Naive thymus-derived CD4-positive, alpha-beta T cell (primary cell): ENCODE measurements around the gene VSTM1. TPM values are rescaled to one million over a fixed set of nuclear protein-coding genes. Genes with fewer than 3 reads are reported as not detected.

Source experiments
- ATAC-seq: fragments of 150-1000 bp; cut with Tn5 transposase; 2 replicates; pipeline ENCODE4 v1.10.0; 2021; ENCODE audit warnings: mild to moderate bottlenecking, moderate library complexity
- CTCF ChIA-PET: fragments of 350-600 bp; sonication (Branson Sonifier 250); formaldehyde crosslinking; loops from one replicate; lab custom pipeline; 2021; ENCODE audit warnings: antibody characterized with exemption; lab: Charles Lee
- POLR2A ChIA-PET: fragments of 350-600 bp; sonication (Branson Sonifier 250); formaldehyde crosslinking; loops from one replicate; lab custom pipeline; 2021; ENCODE audit warnings: antibody characterized with exemption, inconsistent platforms; lab: Charles Lee
- DNase-seq, 9 donors: peaks; one replicate each; pipeline versions ENCODE4 v3.0.0 to v3.0.0-alpha.2; 2020 to 2022; ENCODE audit warnings: mixed read lengths in 1 of 9
- H3K27ac ChIP-seq: one replicate; pipeline ENCODE4 v1.7.0; 2013; ENCODE audit warnings: mild to moderate bottlenecking, low read depth, low read length, moderate library complexity
- H3K27me3 ChIP-seq, 2 donors: one replicate each; pipeline ENCODE4 v1.7.0; 2013; ENCODE audit warnings: low read length in 2 of 2, mild to moderate bottlenecking in 2 of 2, moderate library complexity in 2 of 2; ENCODE audit not compliant: control insufficient read depth in 2 of 2, insufficient read depth in 2 of 2
- H3K36me3 ChIP-seq, 3 experiments: 1 replicate in 2 of 3; 2 replicates in 1 of 3; pipeline ENCODE4 v1.7.0; 2013; ENCODE audit warnings: low read length in 3 of 3, mild to moderate bottlenecking in 3 of 3, moderate library complexity in 1 of 3; ENCODE audit not compliant: insufficient read depth in 3 of 3, control insufficient read depth in 2 of 3
- H3K4me1 ChIP-seq, 2 donors: one replicate each; pipeline ENCODE4 v1.7.0; 2013; ENCODE audit warnings: low read length in 2 of 2, mild to moderate bottlenecking in 2 of 2, moderate library complexity in 1 of 2; ENCODE audit not compliant: control insufficient read depth in 2 of 2, insufficient read depth in 2 of 2
- H3K4me3 ChIP-seq: 2 replicates; pipeline ENCODE4 v1.7.0; 2013; ENCODE audit warnings: mild to moderate bottlenecking, low read length
- H3K9me3 ChIP-seq, 3 experiments: 1 replicate in 2 of 3; 2 replicates in 1 of 3; pipeline ENCODE4 v1.7.0; 2013; ENCODE audit warnings: low read length in 3 of 3; ENCODE audit not compliant: control insufficient read depth in 2 of 3
- H3K27ac Mint-ChIP-seq, 9 donors: one replicate each; pipeline ENCODE4 v1.8.0; 2020 to 2022; ENCODE audit warnings: mixed read lengths in 9 of 9, mild to moderate bottlenecking in 8 of 9, moderate library complexity in 5 of 9, inconsistent platforms in 2 of 9
- H3K27me3 Mint-ChIP-seq, 5 donors: one replicate each; pipeline ENCODE4 v1.8.0; 2021 to 2022; ENCODE audit warnings: mixed read lengths in 5 of 5, mild to moderate bottlenecking in 1 of 5
- H3K36me3 Mint-ChIP-seq, 5 donors: one replicate each; pipeline ENCODE4 v1.8.0; 2020 to 2022; ENCODE audit warnings: mixed read lengths in 5 of 5, mild to moderate bottlenecking in 3 of 5, inconsistent platforms in 1 of 5
- H3K4me1 Mint-ChIP-seq, 7 donors: one replicate each; pipeline ENCODE4 v1.8.0; 2020 to 2022; ENCODE audit warnings: mixed read lengths in 7 of 7, mild to moderate bottlenecking in 3 of 7, inconsistent platforms in 1 of 7
- H3K4me3 Mint-ChIP-seq, 10 donors: one replicate each; pipeline ENCODE4 v1.8.0; 2020 to 2022; ENCODE audit warnings: mild to moderate bottlenecking in 10 of 10, mixed read lengths in 10 of 10, moderate library complexity in 6 of 10, inconsistent platforms in 2 of 10
- H3K9me3 Mint-ChIP-seq, 11 donors: one replicate each; pipeline ENCODE4 v1.8.0; 2020 to 2022; ENCODE audit warnings: mixed read lengths in 11 of 11, mild to moderate bottlenecking in 4 of 11, inconsistent platforms in 1 of 11, moderate library complexity in 1 of 11
- intact Hi-C, 2 donors: fragments of 100-400 bp; cut with micrococcal nuclease; formaldehyde crosslinking; loops; one replicate each; pipeline ENCODE4 v1.15.1; 2023
- polyA plus RNA-seq, 2 donors: library from polyadenylated mRNA; unstranded; fragments of 300-500 nt; fragmentation: Illumina TruSeq; gene quantifications; one replicate each; pipeline ENCODE4 v1.2.3, GENCODE V29; 2021
- total RNA-seq, 6 experiments: library from RNA in 5 of 6; stranded (reverse) in 5 of 6; gene quantifications; 1 replicate in 5 of 6; 2 replicates in 1 of 6; pipeline ENCODE4 v1.2.3 and lab custom pipeline; 2021 to 2026

The VSTM1 gene
- total and polyA plus RNA-seq, 7 experiments from 2014 or later: 1.7 to 2.1 TPM; not detected in 5

DNA sequence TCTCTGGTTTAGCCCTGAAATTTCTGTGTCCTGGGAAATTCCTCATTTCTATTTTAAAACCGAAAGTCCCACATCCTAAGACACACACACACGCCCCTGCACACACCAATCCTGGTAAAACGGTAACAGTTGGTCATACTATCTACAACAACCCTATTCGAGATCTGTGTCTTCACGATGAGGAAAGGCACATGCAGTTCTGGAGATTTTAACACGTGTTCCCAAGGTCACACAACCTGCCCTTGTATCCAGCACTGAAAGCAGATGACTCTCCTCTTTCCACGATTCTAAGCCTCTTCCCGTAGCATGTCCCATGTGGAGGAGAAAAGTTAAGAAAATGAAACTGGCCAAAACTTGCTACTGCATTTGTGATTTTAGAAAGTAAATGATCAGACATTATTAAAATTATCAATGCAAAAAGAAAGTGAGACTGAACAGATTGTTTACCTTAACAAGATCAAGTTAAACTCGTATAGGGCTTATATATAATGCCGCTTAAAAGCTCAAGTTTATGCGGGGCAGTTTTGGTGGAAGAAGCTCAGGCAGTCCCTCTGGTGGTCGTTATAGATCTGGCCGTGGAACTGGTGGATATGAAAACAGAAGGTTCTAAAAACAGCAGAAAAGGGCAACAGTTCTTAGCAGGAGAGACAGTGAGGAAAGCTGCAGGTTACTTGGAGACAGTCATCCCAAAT is 32.7 kb downstream of the VSTM1 start:
- ChIA-PET CTCF (interaction anchor here (2.4 kb wide), 1 partner anchor 238 kb away, joined by 10 read pairs; no protein-coding TSS in a partner anchor), POLR2A (no interaction called here)
- peaks cover 0 to 8% (median 0%) of the 10 kb centered on the region in 7 donors for H3K4me1 Mint-ChIP-seq
- H3K36me3 Mint-ChIP-seq: no peaks in the 10 kb centered on the region
- no peaks in the 10 kb centered on the region for H3K4me1 ChIP-seq
- DNase-seq (no peak), ATAC-seq (no peak)
- H3K27me3 ChIP-seq: no peaks in the 10 kb centered on the region
- H3K9me3 ChIP-seq: no peaks in the 10 kb centered on the region
- H3K27me3 Mint-ChIP-seq: peaks cover 6 to 38% (median 30%) of the 10 kb centered on the region in 5 donors
- no peak overlapping the region for H3K27ac Mint-ChIP-seq
- no peak overlapping the region for H3K4me3 ChIP-seq
- H3K9me3 Mint-ChIP-seq: no peaks in the 10 kb centered on the region
- H3K27ac ChIP-seq: no peak overlapping the region
- intact Hi-C loops: loop anchor here in 1 of 2 donors (1.0 to 5.0 kb wide), 3 partner anchors 238 to 834 kb away; no protein-coding TSS in a partner anchor
- H3K36me3 ChIP-seq: no peaks in the 10 kb centered on the region
- H3K4me3 Mint-ChIP-seq: no peak overlapping the region

DNA sequence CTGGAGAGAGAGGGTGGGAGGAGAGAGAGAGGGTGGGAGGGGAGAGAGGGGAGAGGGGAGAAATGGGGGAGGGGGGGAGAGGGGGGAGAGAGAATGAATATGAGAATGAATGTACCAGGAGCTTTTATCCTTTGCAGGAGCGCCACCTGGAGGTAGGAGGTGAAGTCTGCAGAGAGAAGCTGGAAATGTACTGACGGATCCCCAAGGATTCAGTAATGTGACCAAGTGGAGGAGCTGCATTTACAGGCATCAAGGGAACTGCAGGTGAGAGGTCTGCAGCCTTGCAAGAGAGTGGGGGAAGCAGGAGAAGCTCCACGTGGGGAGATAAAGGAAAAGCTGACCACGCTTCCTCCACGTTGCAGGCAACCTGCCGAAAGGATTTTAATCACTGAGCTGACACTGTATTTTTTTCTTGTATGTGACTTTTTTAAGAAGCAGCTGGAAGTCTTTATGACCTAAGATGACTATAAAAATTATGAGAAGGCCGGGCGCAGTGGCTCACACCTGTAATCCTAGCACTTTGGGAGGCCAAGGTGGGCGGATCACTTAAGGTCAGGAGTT is 33.7 kb downstream of the VSTM1 start:
- H3K27ac ChIP-seq: no peak overlapping the region
- H3K36me3 ChIP-seq: no peaks in the 10 kb centered on the region
- H3K27ac Mint-ChIP-seq: no peak overlapping the region
- no peak overlapping the region for H3K4me3 Mint-ChIP-seq
- peaks cover 0 to 8% (median 0%) of the 10 kb centered on the region in 7 donors for H3K4me1 Mint-ChIP-seq
- no peaks in the 10 kb centered on the region for H3K4me1 ChIP-seq
- H3K4me3 ChIP-seq: no peak overlapping the region
- ATAC-seq (peak; percentile 51), DNase-seq (peak; percentile 9 to 55 (median 31))
- H3K9me3 ChIP-seq: no peaks in the 10 kb centered on the region
- no peaks in the 10 kb centered on the region for H3K27me3 ChIP-seq
- H3K9me3 Mint-ChIP-seq: no peaks in the 10 kb centered on the region
- intact Hi-C loops: loop anchor here in 1 of 2 donors (1.0 to 5.0 kb wide), 3 partner anchors 237 to 833 kb away; no protein-coding TSS in a partner anchor
- ChIA-PET CTCF (interaction anchor here (0.5 to 2.4 kb wide), 9 partner anchors 9 to 1390 kb away, joined by 3 to 10 read pairs (median 3); no protein-coding TSS in a partner anchor), POLR2A (no interaction called here)
- no peaks in the 10 kb centered on the region for H3K36me3 Mint-ChIP-seq
- peaks cover 6 to 38% (median 30%) of the 10 kb centered on the region in 5 donors for H3K27me3 Mint-ChIP-seq

DNA sequence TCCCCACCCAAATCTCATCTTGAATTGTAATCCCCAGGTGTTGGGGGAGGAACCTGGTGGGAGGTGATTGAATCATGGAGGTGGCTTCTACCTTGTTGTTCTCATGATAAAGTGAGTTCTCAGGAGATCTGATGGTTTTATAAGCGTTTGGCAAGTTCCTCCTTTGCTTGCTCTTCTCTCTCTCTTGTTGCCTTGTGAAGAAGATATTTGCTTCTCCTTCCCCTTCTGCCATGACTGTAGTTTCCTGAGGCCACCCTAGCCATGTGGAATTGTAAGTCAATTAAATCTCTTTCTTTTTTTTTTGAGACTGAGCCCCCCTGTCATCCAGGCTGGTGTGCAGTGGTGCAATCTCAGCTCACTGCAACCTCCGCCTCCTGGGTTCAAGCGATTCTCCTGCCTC is 34.4 kb downstream of the VSTM1 start:
- H3K4me3 ChIP-seq: no peak overlapping the region
- no peaks in the 10 kb centered on the region for H3K36me3 ChIP-seq
- no peak for DNase-seq
- no peak overlapping the region for H3K4me3 Mint-ChIP-seq
- no peak overlapping the region for H3K27ac ChIP-seq
- intact Hi-C loops: no loop called here
- no peak for ATAC-seq
- no peaks in the 10 kb centered on the region for H3K9me3 ChIP-seq
- H3K36me3 Mint-ChIP-seq: no peaks in the 10 kb centered on the region
- CTCF ChIA-PET: interaction anchor here (0.5 to 1.0 kb wide), 4 partner anchors 10 to 601 kb away, joined by 3 to 4 read pairs (median 3); no protein-coding TSS in a partner anchor
- no peaks in the 10 kb centered on the region for H3K4me1 ChIP-seq
- H3K27me3 ChIP-seq: no peaks in the 10 kb centered on the region
- no peak overlapping the region for H3K27ac Mint-ChIP-seq
- H3K27me3 Mint-ChIP-seq: peaks cover 6 to 45% (median 30%) of the 10 kb centered on the region in 5 donors
- POLR2A ChIA-PET: no interaction called here
- H3K4me1 Mint-ChIP-seq: peaks cover 0 to 8% (median 0%) of the 10 kb centered on the region in 7 donors
- H3K9me3 Mint-ChIP-seq: no peaks in the 10 kb centered on the region

DNA sequence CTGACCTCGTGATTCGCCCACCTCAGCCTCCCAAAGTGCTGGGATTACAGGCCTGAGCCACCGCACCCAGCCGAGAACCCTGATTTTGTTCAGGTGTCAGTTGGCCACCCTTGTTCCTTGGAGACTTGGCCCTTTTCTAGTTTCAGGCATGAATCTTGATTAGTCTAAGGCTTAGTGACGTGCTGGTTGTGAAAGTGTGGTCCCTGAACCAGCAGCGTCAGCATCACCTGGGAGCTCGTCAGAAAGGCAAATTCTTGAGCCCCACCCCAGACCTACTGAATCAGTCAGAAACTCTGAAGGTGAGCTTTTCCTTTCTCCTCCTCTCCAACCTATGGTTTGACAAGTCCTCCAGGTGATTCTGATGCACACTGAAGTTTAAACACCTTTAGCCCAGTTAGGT is 37.0 kb downstream of the VSTM1 start:
- ChIA-PET CTCF (interaction anchor here (1.8 kb wide), 1 partner anchor 184 kb away, joined by 4 read pairs; no protein-coding TSS in a partner anchor), POLR2A (no interaction called here)
- DNase-seq (no peak), ATAC-seq (no peak)
- no peaks in the 10 kb centered on the region for H3K4me1 ChIP-seq
- peaks cover 6 to 49% (median 42%) of the 10 kb centered on the region in 5 donors for H3K27me3 Mint-ChIP-seq
- H3K27ac ChIP-seq: no peak overlapping the region
- H3K36me3 ChIP-seq: no peaks in the 10 kb centered on the region
- no peak overlapping the region for H3K4me3 ChIP-seq
- H3K27ac Mint-ChIP-seq: no peak overlapping the region
- H3K9me3 Mint-ChIP-seq: no peaks in the 10 kb centered on the region
- H3K4me1 Mint-ChIP-seq: peaks cover 0 to 8% (median 3%) of the 10 kb centered on the region in 7 donors
- intact Hi-C loops: no loop called here
- H3K36me3 Mint-ChIP-seq: no peaks in the 10 kb centered on the region
- H3K9me3 ChIP-seq: no peaks in the 10 kb centered on the region
- H3K4me3 Mint-ChIP-seq: no peak overlapping the region
- peaks cover 0 to 3% of the 10 kb centered on the region in 2 donors for H3K27me3 ChIP-seq

DNA sequence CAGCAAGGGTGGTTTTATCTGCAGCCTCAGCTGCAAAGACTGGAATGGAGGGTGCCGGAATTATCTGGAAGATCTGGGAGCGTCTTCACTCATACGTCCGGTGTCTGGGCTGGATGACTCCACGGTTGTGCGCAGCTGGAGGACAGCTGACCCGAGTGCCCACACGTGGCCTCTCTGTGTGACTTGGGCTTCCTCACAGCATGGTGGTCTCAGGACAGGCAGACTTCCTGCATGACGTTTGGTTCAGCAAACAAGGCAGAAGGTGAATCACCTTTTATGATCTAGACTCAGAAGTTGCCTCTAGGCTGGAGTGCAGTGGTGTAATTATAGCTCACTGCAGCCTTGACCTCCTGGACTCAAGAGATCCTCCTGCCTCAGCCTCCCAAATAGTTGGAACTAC is 39.0 kb downstream of the VSTM1 start:
- H3K27me3 ChIP-seq: peaks cover 0 to 3% of the 10 kb centered on the region in 2 donors
- Mint-ChIP-seq H3K36me3 (peaks cover 0 to 4% (median 0%) of the 10 kb centered on the region in 5 donors), H3K4me1 (peaks cover 0 to 8% (median 0%) of the 10 kb centered on the region in 7 donors), H3K9me3 (peaks cover 0 to 2% (median 0%) of the 10 kb centered on the region in 11 donors), H3K4me3 (no peak overlapping the region), H3K27ac (no peak overlapping the region), H3K27me3 (peaks cover 5 to 44% (median 35%) of the 10 kb centered on the region in 5 donors)
- intact Hi-C loops: loop anchor here (1.0 to 5.0 kb wide), 6 partner anchors 117 to 827 kb away; partner anchors contain the start of gene CACNG7 (in 1 of the 2)
- POLR2A ChIA-PET: interaction anchor here (0.7 kb wide), 1 partner anchor 173 kb away, joined by 4 read pairs; no protein-coding TSS in a partner anchor
- CTCF ChIA-PET: interaction anchor here (0.7 to 2.7 kb wide), 7 partner anchors 14 to 829 kb away, joined by 3 to 15 read pairs (median 4); no protein-coding TSS in a partner anchor
- DNase-seq (no peak), ATAC-seq (no peak)
- H3K27ac ChIP-seq: no peak overlapping the region
- H3K9me3 ChIP-seq: no peaks in the 10 kb centered on the region
- H3K36me3 ChIP-seq: no peaks in the 10 kb centered on the region
- H3K4me1 ChIP-seq: no peaks in the 10 kb centered on the region
- H3K4me3 ChIP-seq: no peak overlapping the region

DNA sequence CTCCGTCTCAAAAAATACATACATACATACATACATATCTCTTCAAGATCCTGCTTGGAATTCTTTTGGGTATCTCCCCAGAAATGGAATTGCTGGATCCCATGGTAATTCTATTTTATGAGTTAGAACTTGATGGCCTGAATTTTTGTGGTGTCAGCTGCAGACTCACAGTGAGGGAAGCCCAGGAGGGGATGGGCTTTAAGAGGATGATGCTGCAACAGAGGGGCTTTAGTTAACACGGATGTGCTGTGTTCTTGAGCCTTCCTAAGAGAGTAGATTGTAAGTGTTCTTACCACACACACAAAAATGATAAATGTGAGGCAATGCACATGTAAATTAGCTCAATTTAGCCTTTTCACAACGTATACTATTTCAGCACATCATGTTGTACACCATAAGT is 40.5 kb downstream of the VSTM1 start:
- Mint-ChIP-seq H3K4me3 (no peak overlapping the region), H3K27me3 (peaks cover 3 to 37% (median 29%) of the 10 kb centered on the region in 5 donors), H3K4me1 (peaks cover 0 to 8% (median 0%) of the 10 kb centered on the region in 7 donors), H3K27ac (no peak overlapping the region), H3K9me3 (peaks cover 0 to 2% (median 0%) of the 10 kb centered on the region in 11 donors), H3K36me3 (peaks cover 0 to 4% (median 0%) of the 10 kb centered on the region in 5 donors)
- DNase-seq (no peak), ATAC-seq (no peak)
- peaks cover 0 to 3% of the 10 kb centered on the region in 2 donors for H3K27me3 ChIP-seq
- POLR2A ChIA-PET: no interaction called here
- H3K36me3 ChIP-seq: no peaks in the 10 kb centered on the region
- no peak overlapping the region for H3K4me3 ChIP-seq
- intact Hi-C loops: loop anchor here (5.0 kb wide), 3 partner anchors 116 to 826 kb away; partner anchors contain the start of gene CACNG7 (in 1 of the 2)
- H3K4me1 ChIP-seq: no peaks in the 10 kb centered on the region
- no peak overlapping the region for H3K27ac ChIP-seq
- CTCF ChIA-PET: interaction anchor here (0.5 to 2.7 kb wide), 8 partner anchors 12 to 230 kb away, joined by 3 to 15 read pairs (median 8); no protein-coding TSS in a partner anchor
- no peaks in the 10 kb centered on the region for H3K9me3 ChIP-seq
